Neural progenitor cell (in vitro differentiated cells): ENCODE results near the gene NAA60. TPM values are rescaled to one million over a fixed set of nuclear protein-coding genes. Genes with fewer than 3 reads are reported as not detected.

Experiments
- DNase-seq: peaks from one replicate; pipeline ENCODE4 v3.0.0-alpha.2; 2016; ENCODE audit warnings: low spot score
- H2AFZ ChIP-seq: fragments of 200-600 bp; sonication (generic); replicated peaks from 2 replicates; pipeline ENCODE4 v1.6.1; 2016; ENCODE audit warnings: antibody characterized with exemption
- H3F3A ChIP-seq: fragments of 200-600 bp; sonication (generic); 2 replicates; pipeline ENCODE4 v1.6.1; 2016; ENCODE audit warnings: antibody characterized with exemption, low read depth
- H3K27ac ChIP-seq: fragments of 200-600 bp; sonication (generic); 2 replicates; pipeline ENCODE4 v1.5.1; 2016; ENCODE audit warnings: mild to moderate bottlenecking
- H3K27me3 ChIP-seq: fragments of 200-600 bp; sonication (generic); 2 replicates; pipeline ENCODE4 v1.6.1; 2016; ENCODE audit warnings: mild to moderate bottlenecking, moderate library complexity
- H3K36me3 ChIP-seq: fragments of 200-600 bp; sonication (generic); 2 replicates; pipeline ENCODE4 v1.5.1; 2016
- H3K4me1 ChIP-seq: fragments of 200-600 bp; sonication (generic); 2 replicates; pipeline ENCODE4 v1.6.1; 2016; ENCODE audit warnings: mixed run types
- H3K4me2 ChIP-seq: fragments of 200-600 bp; sonication (generic); 2 replicates; pipeline ENCODE4 v1.6.1; 2016
- H3K4me3 ChIP-seq: fragments of 200-600 bp; sonication (generic); 2 replicates; pipeline ENCODE4 v1.5.1; 2016
- H3K79me2 ChIP-seq: fragments of 200-600 bp; sonication (generic); 2 replicates; pipeline ENCODE4 v1.6.1; 2016; ENCODE audit warnings: low read depth
- H3K9ac ChIP-seq: fragments of 200-600 bp; sonication (generic); 2 replicates; pipeline ENCODE4 v1.6.1; 2016
- H3K9me3 ChIP-seq: fragments of 200-600 bp; sonication (generic); 2 replicates; pipeline ENCODE4 v1.5.1; 2016; ENCODE audit warnings: low read depth
- H4K20me1 ChIP-seq: fragments of 200-600 bp; sonication (generic); 2 replicates; pipeline ENCODE4 v1.6.1; 2016; ENCODE audit warnings: low read depth
- H3K27ac Mint-ChIP-seq: 3 replicates; pipeline ENCODE4 v1.8.0; 2021; ENCODE audit warnings: mixed read lengths
- H3K27me3 Mint-ChIP-seq: 2 replicates; pipeline ENCODE4 v1.8.0; 2022; ENCODE audit warnings: low read depth, mild to moderate bottlenecking, inconsistent platforms, moderate library complexity, mixed read lengths; ENCODE audit not compliant: insufficient read depth
- H3K36me3 Mint-ChIP-seq: 3 replicates; pipeline ENCODE4 v1.8.0; 2021; ENCODE audit warnings: mixed read lengths
- H3K4me1 Mint-ChIP-seq: 3 replicates; pipeline ENCODE4 v1.8.0; 2021; ENCODE audit warnings: mixed read lengths
- H3K4me3 Mint-ChIP-seq: 3 replicates; pipeline ENCODE4 v1.8.0; 2021; ENCODE audit warnings: mild to moderate bottlenecking, moderate library complexity, mixed read lengths
- H3K9me3 Mint-ChIP-seq: 3 replicates; pipeline ENCODE4 v1.8.0; 2020; ENCODE audit warnings: mixed read lengths
- CTCF ChIP-seq: fragments of 200-600 bp; sonication (generic); IDR thresholded peaks from 2 replicates; pipeline ENCODE4 v1.5.1; 2017; ENCODE audit warnings: antibody characterized with exemption, mild to moderate bottlenecking
- EZH2 ChIP-seq: fragments of 200-600 bp; sonication (generic); IDR thresholded peaks from 2 replicates; pipeline ENCODE4 v1.6.1; 2017; ENCODE audit warnings: antibody characterized with exemption, mild to moderate bottlenecking, moderate library complexity
- EZH2phosphoT487 ChIP-seq: fragments of 200-600 bp; sonication (generic); IDR thresholded peaks from 2 replicates; pipeline ENCODE4 v1.6.1; 2017; ENCODE audit warnings: antibody characterized with exemption
- total RNA-seq: library from RNA; depleted of rRNA; stranded (reverse); fragments of >200 nt; gene quantifications from 2 replicates; pipeline ENCODE4 v1.2.3, GENCODE V29; 2015; ENCODE audit warnings: low replicate concordance

The NAA60 gene
- total RNA-seq, 1 donor from 2014 or later, result 14.8 TPM

- no peak overlapping the region for H3K27ac Mint-ChIP-seq
- no peaks in the 10 kb centered on the region for H3K9me3 ChIP-seq
- H3K9ac ChIP-seq, result no peak overlapping the region
- H3K27ac ChIP-seq, result no peak overlapping the region
- H3K27me3 Mint-ChIP-seq, result no peaks in the 10 kb centered on the region
- no peaks in the 10 kb centered on the region for H3K27me3 ChIP-seq
- no peaks in the 10 kb centered on the region for H3F3A ChIP-seq
- H3K36me3 ChIP-seq, result peaks cover 4% of the 10 kb centered on the region
- no peak overlapping the region for H2AFZ ChIP-seq
- TF ChIP-seq CTCF, result no peak
- no peak for TF ChIP-seq EZH2phosphoT487
- no peak for TF ChIP-seq EZH2
- H3K79me2 ChIP-seq, result no peaks in the 10 kb centered on the region
- no peaks in the 10 kb centered on the region for H4K20me1 ChIP-seq
- no peak for DNase-seq
- H3K9me3 Mint-ChIP-seq, result no peaks in the 10 kb centered on the region
- H3K36me3 Mint-ChIP-seq, result peaks cover 25% of the 10 kb centered on the region
- H3K4me3 Mint-ChIP-seq, result no peak overlapping the region
- H3K4me2 ChIP-seq, result no peak overlapping the region
- no peak overlapping the region for H3K4me3 ChIP-seq
- no peaks in the 10 kb centered on the region for H3K4me1 ChIP-seq
- no peaks in the 10 kb centered on the region for H3K4me1 Mint-ChIP-seq
These were observed 70.6 kb downstream of the NAA60 start for GRCh38 chr16:3513892-3514583.

DNA sequence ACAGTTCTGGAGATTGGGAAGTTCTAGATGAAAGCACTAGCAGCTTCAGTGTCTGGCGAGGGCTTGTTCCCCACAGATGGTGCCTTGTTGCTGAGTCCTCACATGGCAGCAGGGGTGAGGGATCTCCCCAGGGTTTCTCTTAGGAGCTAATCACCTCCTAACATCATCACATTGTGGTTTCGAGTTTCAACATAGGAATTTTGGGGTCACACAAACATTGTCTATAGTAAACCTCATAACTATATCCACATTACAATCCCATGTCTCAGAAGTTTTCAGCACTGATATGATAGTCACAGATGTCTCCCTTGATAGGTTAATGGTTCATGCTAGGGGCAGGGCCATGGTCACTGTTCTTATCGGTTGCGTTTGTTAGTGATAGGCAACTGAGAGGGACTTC lies 71.1 kb downstream of the NAA60 start:
- no peak for DNase-seq

DNA sequence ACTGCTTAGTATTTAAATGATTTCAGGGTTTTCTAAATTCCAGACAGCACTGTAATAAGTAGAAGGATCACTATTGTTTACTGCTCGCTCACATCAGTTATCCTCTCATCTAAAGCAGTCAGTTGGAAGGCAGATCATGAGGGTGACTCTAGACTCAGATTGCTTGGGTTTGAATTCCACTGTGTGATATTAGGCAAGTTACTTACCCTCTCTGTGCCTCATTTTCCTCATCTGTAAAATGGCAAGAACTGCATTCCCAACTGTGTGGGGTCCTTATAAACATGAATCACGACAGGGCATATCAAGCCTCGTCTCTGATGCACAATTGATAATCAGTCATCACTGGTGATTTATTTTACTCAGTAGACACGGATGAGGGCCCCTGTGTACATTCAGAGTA lies 72.4 kb downstream of the NAA60 start:
- H3K4me2 ChIP-seq, result no peak overlapping the region
- peaks cover 21% of the 10 kb centered on the region for H3K36me3 Mint-ChIP-seq
- H3K4me3 ChIP-seq, result no peak overlapping the region
- H3K4me1 ChIP-seq, result no peaks in the 10 kb centered on the region
- no peaks in the 10 kb centered on the region for H3K4me1 Mint-ChIP-seq
- no peaks in the 10 kb centered on the region for H3K9me3 Mint-ChIP-seq
- H3F3A ChIP-seq, result no peaks in the 10 kb centered on the region
- no peaks in the 10 kb centered on the region for H3K9me3 ChIP-seq
- H3K4me3 Mint-ChIP-seq, result no peak overlapping the region
- no peaks in the 10 kb centered on the region for H4K20me1 ChIP-seq
- no peaks in the 10 kb centered on the region for H3K27me3 Mint-ChIP-seq
- H2AFZ ChIP-seq, result no peak overlapping the region
- DNase-seq, result no peak
- H3K9ac ChIP-seq, result no peak overlapping the region
- H3K79me2 ChIP-seq, result no peaks in the 10 kb centered on the region
- H3K27ac ChIP-seq, result no peak overlapping the region
- H3K27me3 ChIP-seq, result no peaks in the 10 kb centered on the region
- H3K27ac Mint-ChIP-seq, result no peak overlapping the region
- TF ChIP-seq CTCF, result no peak
- no peak for TF ChIP-seq EZH2
- TF ChIP-seq EZH2phosphoT487, result no peak
- H3K36me3 ChIP-seq, result peaks cover 4% of the 10 kb centered on the region

More for the DNA sequence above, 71.1 kb downstream of the NAA60 start:
- Histone ChIP-seq H3K27ac (no peak overlapping the region), H3F3A (no peaks in the 10 kb centered on the region), H3K4me3 (no peak overlapping the region), H3K4me1 (no peaks in the 10 kb centered on the region), H3K27me3 (no peaks in the 10 kb centered on the region), H2AFZ (no peak overlapping the region), H3K79me2 (no peaks in the 10 kb centered on the region), H3K9me3 (no peaks in the 10 kb centered on the region), H3K4me2 (no peak overlapping the region), H3K36me3 (peaks cover 4% of the 10 kb centered on the region), H3K9ac (no peak overlapping the region), H4K20me1 (no peaks in the 10 kb centered on the region)
- no peak for TF ChIP-seq CTCF
- no peak for TF ChIP-seq EZH2
- TF ChIP-seq EZH2phosphoT487, result no peak
- Mint-ChIP-seq H3K4me3 (no peak overlapping the region), H3K36me3 (peaks cover 25% of the 10 kb centered on the region), H3K27ac (no peak overlapping the region), H3K4me1 (no peaks in the 10 kb centered on the region), H3K27me3 (no peaks in the 10 kb centered on the region), H3K9me3 (no peaks in the 10 kb centered on the region)
